ENCODE data around the gene ARX.

ARX gene

DNA sequence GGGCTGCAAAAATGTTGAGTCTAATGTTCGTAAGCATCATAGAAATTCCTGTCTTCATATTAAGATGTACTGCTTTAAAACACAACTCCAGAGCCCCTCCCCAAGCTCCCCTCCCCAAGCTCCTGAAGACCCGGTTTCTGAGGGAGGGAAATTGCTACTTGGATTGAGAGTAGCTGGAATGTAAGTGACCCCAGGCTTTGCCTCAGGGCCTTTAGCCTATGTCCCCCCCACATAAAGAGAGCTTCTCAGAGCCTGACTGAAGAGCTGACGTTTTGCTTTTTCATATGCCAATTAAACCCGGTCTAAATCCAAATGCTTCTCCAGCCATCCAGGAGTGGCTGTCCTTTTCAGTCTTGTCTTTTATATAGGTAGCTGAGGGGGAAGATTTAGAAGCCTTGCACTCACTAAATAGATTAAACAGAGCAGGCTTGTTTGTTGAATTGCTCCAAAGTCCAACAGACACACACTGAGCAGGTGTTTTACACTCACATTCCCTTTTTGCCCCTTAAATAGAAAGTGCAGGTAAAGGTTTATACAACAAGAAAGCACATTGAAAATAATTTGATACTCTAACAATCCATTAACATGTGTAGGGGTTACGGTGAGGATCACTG lies 19.6 kb downstream of the ARX start:
- no peak for DNase-seq

DNA sequence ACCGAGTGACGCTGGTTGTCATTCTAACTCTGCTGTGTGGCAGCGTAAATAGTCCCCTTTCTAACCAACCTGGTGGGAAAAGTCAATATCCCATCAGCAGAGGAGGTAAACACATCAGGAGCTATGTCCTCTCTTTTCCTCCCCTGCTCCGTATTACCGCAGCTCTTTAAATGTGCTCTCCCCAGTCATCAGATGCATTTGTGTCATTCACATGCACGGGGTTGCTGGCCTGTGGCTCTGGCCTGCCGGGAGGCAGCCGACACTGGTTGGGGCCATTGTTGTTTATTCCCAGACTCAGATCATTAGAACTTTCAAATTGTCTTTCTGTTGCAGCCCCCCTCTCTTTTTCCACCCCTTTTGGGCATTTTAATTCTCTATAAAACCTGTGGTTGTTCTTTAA lies 21.9 kb downstream of the ARX start:
- DNase-seq, result no peak

DNA sequence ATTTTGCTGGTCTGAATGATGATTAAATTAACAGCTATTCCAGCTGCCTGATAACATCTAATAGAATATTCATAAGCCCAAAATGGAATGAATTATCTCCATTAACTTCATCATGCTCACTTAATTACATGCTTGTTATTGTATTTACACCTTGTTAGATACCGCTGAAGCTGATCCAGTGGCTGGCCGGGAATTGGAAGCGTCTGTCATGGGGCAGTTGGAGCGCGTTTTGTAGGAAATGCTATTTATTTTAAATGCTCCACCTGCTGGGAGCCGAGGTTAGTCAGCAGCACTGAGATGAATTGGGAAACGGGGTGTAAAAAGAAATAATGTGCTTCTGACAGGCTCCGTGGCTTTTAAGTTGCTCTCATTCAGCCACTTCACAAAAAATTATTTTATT lies 25.2 kb downstream of the ARX start:
- DNase-seq, result peak; percentile 9

DNA sequence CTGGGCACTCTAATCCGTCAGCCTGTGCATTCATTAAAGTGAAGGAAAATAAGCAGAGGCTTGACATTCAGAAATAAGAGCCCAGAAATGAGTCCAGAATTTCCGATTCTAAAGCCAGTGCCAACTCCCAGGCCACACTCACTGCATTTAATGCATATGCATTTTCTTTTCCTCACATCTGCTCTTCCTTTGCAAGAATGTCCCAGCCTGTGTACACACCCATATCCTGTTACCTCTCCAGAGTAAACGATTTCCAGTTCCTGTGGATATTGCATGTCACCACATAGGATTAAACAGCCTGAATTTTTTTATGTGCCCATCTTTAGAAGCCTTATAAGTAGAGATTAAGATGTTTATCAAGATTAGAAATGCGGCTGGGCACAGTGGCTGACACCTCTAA lies 27.5 kb downstream of the ARX start:
- no peak for DNase-seq

DNA sequence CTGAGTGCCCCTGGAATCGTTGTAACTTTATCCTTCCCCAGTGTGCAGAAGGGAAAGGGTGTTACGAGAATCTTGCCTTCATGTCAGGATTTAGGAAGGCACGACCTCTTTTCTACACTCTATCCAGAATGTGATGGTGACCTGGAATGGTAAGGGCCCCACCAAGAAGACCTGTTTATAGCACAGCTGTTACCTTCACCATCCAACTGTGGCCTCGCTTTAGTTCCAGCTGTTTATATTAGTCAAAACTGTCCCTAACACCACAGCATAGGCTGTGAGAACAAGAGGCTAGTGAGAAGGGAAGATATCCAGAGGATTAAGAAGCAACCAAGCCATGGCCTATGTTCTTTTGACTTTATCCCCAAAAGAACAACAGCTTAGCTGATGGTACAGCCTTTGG lies 28.0 kb downstream of the ARX start:
- no peak for DNase-seq

DNA sequence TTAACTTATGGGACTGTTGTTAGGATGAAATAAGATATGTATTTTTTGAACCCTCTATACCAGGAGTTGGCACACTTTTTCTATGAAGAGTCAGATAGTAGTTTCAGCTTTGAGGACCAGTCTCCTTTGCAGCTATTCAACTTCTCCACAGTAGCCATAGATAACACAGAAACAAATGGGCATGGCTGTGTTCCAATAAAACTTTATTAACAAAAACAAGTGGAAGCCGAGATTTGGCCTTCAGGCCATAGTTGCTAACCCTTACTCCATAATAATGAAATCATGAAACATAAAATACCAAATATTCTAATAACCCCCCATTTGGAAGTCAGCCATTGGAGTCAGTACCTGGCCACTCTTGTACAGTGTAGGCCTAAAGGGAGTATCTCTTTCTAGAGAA lies 30.6 kb downstream of the ARX start:
- DNase-seq, result no peak

DNA sequence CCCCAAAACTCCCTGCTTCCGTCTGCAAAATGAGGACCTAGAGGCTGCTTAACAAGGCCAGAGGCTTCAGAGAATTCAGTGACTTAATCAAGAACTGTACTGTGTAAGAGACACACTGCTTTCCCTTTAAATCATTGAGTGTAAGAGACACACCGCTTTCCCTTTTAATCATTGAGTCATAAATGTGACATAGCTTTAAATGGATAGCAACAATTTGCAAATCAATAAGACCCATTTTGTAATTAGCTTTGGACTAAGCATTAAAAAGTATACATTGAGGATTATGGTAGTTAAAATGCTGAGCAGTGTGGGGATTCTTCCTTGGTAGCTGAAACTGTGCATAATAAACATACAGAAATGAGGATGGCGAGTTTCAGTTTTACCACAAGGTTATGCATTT lies 31.8 kb downstream of the ARX start:
- DNase-seq, result no peak

DNA sequence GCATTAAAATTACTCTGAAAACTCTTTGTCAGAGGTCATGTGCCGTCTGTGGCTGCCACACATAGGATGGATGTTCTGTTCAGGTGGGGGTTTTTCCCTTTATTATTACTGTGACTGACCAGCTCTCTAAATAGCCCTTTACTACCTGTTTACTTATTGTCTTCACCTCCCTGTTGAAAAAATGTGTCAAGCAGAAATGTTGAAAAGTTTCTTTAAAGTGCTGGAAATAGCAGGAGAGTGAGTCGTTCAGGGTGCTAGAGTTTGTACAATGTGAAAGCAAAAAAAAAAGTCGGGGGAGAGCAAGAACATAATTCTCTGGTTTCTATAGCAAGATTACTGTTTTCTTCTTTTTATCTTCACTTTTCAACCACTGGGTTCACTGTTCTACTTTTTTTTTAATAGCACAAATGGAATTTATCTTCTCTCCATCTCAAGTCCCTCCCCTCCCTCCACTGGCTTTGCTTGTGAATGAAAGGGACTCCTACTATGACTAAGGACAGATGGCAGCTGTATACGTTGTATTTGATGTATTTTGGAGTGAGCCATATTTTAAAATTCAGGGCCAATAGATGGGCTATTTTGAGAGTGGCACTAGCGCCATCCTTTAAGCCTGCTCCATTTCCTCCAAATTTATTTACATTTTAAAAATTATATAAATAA lies 33.3 kb downstream of the ARX start:
- peak; percentile 4 for DNase-seq

DNA sequence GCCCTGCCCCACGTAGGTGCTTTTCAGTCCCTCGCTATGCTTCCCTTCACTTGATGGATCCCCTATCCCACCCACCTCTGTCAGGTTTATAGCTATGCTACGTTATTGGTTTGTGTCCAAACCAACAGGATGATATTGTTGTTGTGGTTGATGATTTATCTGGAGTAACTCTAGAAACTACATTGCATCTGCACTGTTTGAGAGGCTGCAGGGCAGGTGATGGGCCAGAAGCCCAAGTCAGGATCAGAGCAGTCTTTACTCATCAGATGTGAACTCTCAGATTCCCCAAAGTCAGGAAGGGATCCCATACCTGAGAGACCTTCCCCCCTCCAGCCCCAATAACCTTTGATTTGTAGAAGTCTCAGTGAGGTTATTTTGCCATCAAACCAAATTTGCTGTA lies 34.7 kb downstream of the ARX start:
- no peak for DNase-seq

DNA sequence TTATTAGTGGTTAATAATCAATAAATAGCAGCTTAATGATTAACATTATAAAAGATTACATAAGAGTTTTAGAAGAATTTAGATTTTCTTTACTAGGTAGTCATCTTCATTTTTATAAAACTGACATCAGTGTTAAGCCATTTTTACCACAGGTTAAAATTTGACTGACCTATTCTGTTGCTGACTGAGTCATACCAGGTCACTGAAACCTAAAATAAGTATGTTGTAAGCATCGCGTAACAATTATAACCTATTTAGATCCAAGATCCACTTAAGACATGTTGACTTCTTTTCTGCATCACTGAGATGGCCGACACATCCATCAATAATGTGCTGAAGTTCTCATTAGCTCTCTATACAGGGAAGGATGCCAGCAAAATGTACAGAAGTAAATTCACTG lies 36.7 kb downstream of the ARX start:
- no peak for DNase-seq

DNA sequence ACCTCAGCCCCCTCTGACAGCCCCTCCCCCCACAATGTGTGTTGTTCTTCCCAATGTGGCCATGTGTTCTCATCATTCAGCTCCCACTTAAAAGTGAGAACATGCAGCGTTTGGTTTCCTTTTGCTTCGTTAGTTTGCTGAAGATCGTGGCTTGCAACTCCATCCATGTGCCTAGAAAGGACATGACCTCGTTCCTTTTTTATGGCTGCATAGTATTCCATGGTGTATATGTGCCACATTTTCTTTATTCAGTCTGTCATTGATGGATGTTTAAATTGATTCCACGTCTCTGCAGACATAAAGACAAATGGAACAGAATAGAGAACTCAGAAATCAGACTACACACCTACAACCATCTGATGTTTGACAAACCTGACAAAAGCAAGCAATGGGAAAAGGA lies 46.0 kb downstream of the ARX start:
- DNase-seq, result no peak

DNA sequence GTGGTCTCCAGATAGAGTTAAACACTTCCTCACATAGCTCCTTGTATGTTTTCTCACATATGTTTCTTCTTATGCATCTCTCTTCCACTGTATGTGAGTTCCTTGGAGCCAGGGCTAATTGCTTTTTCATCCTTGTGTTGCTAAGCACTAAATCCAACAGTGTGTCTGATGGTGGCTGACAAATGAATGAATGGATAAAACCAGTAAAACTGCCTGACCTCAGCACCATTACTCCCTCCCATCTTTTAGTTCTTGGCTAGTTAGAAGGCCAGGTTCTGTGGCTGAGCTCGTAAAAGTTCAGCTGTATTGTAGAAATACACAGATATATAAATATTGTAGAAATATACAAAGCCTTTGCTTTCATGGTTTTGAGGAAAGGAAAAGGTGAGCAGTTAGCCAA lies 50.4 kb downstream of the ARX start:
- no peak for DNase-seq

DNA sequence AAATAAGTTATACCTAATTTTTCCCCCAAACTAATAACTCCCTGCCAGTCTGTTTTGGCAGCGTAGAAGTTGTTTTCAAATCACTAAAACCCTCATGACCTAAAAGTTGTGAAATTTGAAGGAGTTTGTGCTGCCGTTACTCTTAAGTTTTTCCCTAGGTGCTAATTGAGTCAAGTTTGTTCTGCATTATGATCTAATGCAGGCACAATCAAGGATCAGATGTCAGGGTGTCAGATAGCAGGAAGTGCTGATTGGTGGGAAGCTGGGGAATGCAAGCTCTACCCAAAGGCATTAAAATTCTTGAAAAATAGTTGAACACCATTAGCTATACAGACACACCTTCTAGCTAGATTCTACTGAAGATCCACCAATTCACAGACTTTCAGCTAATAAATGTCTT lies 51.9 kb downstream of the ARX start:
- no peak for DNase-seq

DNA sequence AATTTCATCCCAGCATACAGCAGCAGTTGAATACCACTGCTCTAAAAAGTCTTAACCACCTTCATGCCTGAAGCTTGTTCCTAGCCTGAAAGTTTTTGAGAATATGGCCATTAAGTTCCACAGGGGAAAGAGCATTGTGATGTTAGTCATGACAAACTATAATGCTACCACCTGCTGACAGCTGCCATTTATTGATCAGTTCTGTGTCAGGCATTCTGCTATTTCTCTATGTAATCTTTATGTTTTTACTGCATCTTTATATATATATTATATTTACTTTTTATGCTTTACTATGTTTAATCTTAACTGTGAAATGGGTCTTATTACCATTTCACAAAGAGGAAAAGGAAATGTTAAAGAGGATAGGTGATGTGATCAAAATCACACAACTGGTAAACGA lies 54.0 kb downstream of the ARX start:
- DNase-seq, result no peak

DNA sequence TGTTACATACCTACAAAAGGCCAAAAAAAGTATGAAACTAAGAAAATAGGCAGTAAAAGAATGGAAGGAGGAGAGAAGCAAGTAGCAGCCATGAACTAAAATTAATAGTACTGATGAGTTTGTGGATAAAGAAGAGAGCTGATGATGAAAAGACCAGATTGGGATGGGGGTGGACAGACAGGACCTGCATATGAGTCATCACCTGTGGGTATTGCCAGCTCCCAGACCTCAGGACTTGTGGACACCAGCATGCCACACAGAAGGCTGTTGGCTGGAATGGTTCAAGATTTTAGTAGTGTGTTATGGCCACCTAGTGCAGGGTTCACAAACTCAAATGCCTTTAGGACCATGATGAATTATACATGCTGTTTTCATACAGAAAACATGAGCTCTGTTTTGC lies 58.9 kb downstream of the ARX start:
- DNase-seq, result no peak

DNA sequence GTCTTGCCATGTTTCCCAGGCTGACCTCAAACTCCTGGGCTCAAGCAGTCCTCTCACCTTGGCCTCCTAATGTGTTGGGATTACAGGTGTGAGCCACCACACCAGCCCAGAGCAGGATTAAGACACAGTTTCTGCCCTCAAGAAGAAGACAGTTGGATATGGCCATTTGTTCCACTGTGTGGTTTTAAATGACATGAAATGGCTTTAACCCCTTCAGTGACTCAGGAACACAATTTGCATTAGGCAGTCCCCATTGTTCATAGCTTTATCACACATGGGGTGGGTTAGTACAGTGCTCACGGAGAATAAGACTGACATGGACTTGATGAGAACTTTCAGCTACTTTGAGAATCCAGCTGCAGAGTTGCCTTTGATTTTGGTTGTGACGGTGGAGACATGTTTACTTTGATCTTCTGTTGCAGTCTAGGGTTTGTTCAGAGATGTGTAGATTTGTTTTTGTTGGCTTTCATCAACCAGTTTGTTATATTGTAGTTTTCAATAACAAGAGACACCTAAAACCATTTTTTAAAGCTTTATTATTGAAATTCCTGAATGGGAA lies 60.3 kb downstream of the ARX start:
- DNase-seq, result no peak

DNA sequence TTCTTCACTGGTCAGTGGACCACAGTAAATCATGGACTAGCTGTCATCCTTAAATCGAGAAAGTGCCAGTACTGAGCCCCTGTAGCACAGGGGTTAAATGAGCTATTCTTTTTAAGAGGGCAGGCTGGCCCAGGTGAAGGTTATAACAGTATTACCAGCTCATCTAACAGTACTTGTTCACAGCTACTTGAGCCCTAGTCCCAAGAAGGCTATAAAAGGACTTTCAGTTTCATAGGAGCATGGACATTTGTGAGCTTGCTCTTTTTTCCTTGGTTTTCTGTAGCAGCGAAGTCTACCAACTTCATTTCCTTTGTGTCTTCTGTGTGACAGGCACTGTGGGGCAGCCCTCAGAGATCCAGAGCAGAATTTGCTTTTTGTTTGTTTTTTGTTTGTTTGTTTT lies 61.0 kb downstream of the ARX start:
- no peak for DNase-seq

All from NCI-H1694 (cell line).